ENCODE measurements around the gene SPSB4. TPM values are rescaled to one million over a fixed set of nuclear protein-coding genes. Genes with fewer than 3 reads are reported as not detected.

Gene SPSB4
- total and polyA plus RNA-seq, 8 donors = 2.6 to 20.2 (median 11.1) TPM

- H3K4me1 ChIP-seq = peaks cover 22 to 38% (median 34%) of the 10 kb centered on the region in 3 donors
- no peaks in the 10 kb centered on the region for H3K27me3 ChIP-seq
- ATAC-seq (peak; percentile 61 to 76 (median 72)), DNase-seq (peak in 5 of 6 donors; percentile 49 to 82 (median 64)), FAIRE-seq (no peak)
- intact Hi-C loops (cut with DNase I) = no loop called here
- no peak overlapping the region for H3K4me3 ChIP-seq
- no peak for TF ChIP-seq CTCF (IDR thresholded peaks at IDR 0.05)
- no peaks in the 10 kb centered on the region for H3K36me3 ChIP-seq
- no peaks in the 10 kb centered on the region for H3K9me3 ChIP-seq
- H3K27ac ChIP-seq = peak overlapping the region in 3 of 4 donors; percentile 44 to 68 (median 66)
- WGBS, 2 donors = 33 to 37% methylated on average over 4 of the region's 4 CpGs
Observed at GRCh38 chr3:141065258-141065657, 14.1 kb downstream of the SPSB4 start.

- no peak for ATAC-seq
- intact Hi-C loops (cut with DNase I) = no loop called here
- 92 to 93% methylated on average over 74 to 81 of the region's 81 CpGs for WGBS, 2 donors
- Histone ChIP-seq H3K9me3 (no peaks in the 10 kb centered on the region), H3K27me3 (no peaks in the 10 kb centered on the region), H3K36me3 (no peaks in the 10 kb centered on the region), H3K4me1 (peaks cover 22 to 42% (median 34%) of the 10 kb centered on the region in 3 donors), H3K4me3 (no peak overlapping the region), H3K27ac (peak overlapping the region in 2 of 4 donors; percentile 64 to 66)
- TF ChIP-seq CTCF (IDR thresholded peaks at IDR 0.05) = no peak
- FAIRE-seq = no peak
- DNase-seq = peak in 2 of 6 donors; percentile 59 to 79
Observed at GRCh38 chr3:141065841-141066805, 15.0 kb downstream of the SPSB4 start.

GRCh38 chr3:141067206-141067974 lies 16.2 kb downstream of the SPSB4 start:
- peaks cover 27 to 55% (median 39%) of the 10 kb centered on the region in 3 donors for H3K4me1 ChIP-seq
- H3K36me3 ChIP-seq = no peaks in the 10 kb centered on the region
- H3K4me3 ChIP-seq = no peak overlapping the region
- no peak for FAIRE-seq
- DNase-seq = peak in 1 of 6 donors; percentile 39
- H3K9me3 ChIP-seq = no peaks in the 10 kb centered on the region
- intact Hi-C loops (cut with DNase I) = no loop called here
- no peak for ATAC-seq
- WGBS, 2 donors = 42 to 44% methylated on average over 8 of the region's 8 CpGs
- peak overlapping the region in 3 of 4 donors; percentile 10 to 66 (median 55) for H3K27ac ChIP-seq
- TF ChIP-seq CTCF (IDR thresholded peaks at IDR 0.05) = no peak
- H3K27me3 ChIP-seq = no peaks in the 10 kb centered on the region

GRCh38 chr3:141070229-141070628 lies 19.1 kb downstream of the SPSB4 start:
- no peak for TF ChIP-seq CTCF (IDR thresholded peaks at IDR 0.05)
- intact Hi-C loops (cut with DNase I) = no loop called here
- Histone ChIP-seq H3K9me3 (no peaks in the 10 kb centered on the region), H3K36me3 (no peaks in the 10 kb centered on the region), H3K27me3 (no peaks in the 10 kb centered on the region), H3K27ac (no peak overlapping the region), H3K4me3 (no peak overlapping the region), H3K4me1 (peaks cover 19 to 40% (median 27%) of the 10 kb centered on the region in 3 donors)
- ATAC-seq (no peak), DNase-seq (peak in 1 of 6 donors; percentile 26), FAIRE-seq (no peak)
- WGBS, 2 donors = 78 to 79% methylated on average over 1 of the region's 1 CpG

All from pancreas (tissue), 10 donors.